HG03280 (cell line): ENCODE measurements around the gene RNF40.
"Not testable (repeated sequence)": the region's sequence is repeated elsewhere in the genome, so short reads cannot be mapped to it uniquely, and the experiment has no call there.

ENCODE experiments used
- ATAC-seq: cut with Tn5 transposase; IDR thresholded peaks from one replicate; pipeline ENCODE4 v1.9.1; 2021; ENCODE audit warnings: mild to moderate bottlenecking, moderate library complexity; ENCODE audit not compliant: unreplicated experiment

The RNF40 gene

GRCh38 chr16:30813821-30814189, 51.7 kb downstream of the RNF40 start:
- no peak for ATAC-seq

DNA sequence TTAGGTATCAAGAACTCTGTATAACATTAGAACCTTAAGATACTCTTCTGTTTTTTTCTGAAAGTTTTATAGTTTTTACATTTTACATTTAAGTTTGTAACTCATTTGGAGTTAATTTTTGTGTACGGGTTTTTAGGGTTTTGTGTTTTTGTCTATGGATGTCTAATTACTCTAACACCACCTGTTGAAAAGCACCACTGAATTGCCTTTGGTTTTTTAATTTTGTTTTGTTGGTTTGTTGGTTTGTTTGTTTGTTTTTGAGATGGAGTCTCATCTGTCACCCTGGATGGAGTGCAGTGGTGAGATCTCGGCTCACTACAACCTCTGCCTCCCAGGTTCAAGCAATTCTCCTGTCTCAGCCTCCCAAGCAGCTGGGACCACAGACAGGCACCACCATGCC, 54.6 kb downstream of the RNF40 start:
- no peak for ATAC-seq

GRCh38 chr16:30820952-30821421, 58.9 kb downstream of the RNF40 start:
- no peak for ATAC-seq

DNA sequence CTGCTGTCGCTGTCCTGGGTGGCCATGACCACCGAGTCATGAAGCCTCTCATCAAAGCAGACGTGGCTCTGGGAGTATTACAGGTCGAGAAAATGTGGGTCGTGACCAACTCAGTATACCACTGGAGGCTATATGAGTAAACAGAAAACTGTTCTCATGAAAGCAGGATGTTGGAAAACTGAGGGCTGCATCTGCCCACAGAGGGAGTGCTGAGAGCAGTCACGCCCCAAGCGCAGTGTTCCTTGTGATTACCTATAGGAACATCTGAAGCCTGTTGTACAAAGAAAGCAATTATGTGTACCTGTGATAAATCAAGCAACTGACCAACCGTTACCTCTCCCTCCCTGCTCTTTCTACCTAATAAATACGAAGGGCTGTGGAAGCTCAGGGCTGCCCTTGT, 59.3 kb downstream of the RNF40 start:
- ATAC-seq, result not testable (repeated sequence)

- no peak for ATAC-seq
These were observed 59.8 kb downstream of the RNF40 start for GRCh38 chr16:30821891-30822290.
